ENCODE data around the gene BIN1. TPM values are rescaled to one million over a fixed set of nuclear protein-coding genes. Genes with fewer than 3 reads are reported as not detected.

Gene BIN1
- total and polyA plus RNA-seq, 2 of the 4 experiments (the other 2 are of a cell fraction), result 18.1 to 25.7 TPM

DNA sequence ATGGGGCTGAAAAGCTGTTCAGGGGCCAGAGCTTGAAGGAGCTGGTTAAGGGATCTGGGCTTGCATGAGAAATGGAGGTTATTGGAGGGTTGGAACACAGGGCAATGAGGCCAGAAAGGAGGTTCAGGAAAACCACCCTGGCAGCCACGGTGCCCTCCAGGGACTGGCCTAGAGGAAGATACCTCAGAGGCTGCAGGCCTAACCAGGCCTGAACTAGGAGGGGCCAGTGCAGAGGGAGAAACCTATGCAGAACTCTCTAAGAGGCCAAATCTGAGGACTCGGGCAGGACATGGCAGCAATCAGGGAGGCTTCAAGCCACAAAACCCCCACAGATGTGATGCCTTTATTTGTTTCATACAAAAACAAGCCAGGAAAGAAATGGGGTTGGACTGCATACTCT, 66.8 kb downstream of the BIN1 start:
- Histone ChIP-seq H2BK20ac (ENCODE audit: low read depth, low read length) (no peak overlapping the region), H3K4ac (ENCODE audit: low read depth, low read length) (no peak overlapping the region), H2BK5ac (ENCODE audit: low read depth, low read length, poor library complexity, severe bottlenecking) (no peak overlapping the region), H2BK120ac (ENCODE audit: low read depth, low read length) (no peak overlapping the region), H2AK5ac (ENCODE audit: low read depth, low read length) (no peak overlapping the region; the same call in 1 of the 2 replicates), H3K79me1 (ENCODE audit: low read depth in 1 of 2, low read length in 2 of 2) (no peaks in the 10 kb centered on the region), H2AFZ (replicated peaks; ENCODE audit: low read length, poor library complexity) (no peak overlapping the region), H3K4me3 (ENCODE audit: insufficient read depth, low read depth, low read length) (no peak overlapping the region), H3K4me2 (ENCODE audit: low read depth, low read length) (no peak overlapping the region), H3K9ac (ENCODE audit: low read depth, low read length) (no peak overlapping the region), H3K23ac (ENCODE audit: low read depth, low read length) (no peak overlapping the region), H3K56ac (ENCODE audit: extremely low read depth, insufficient read depth, low read length) (no peak overlapping the region), H3K36me3 (ENCODE audit: control insufficient read depth, insufficient read depth, low read length) (no peaks in the 10 kb centered on the region), H3K27ac (ENCODE audit: insufficient read depth, low read length) (no peak overlapping the region), H3K14ac (replicated peaks; ENCODE audit: low read depth, low read length) (no peak overlapping the region), H4K20me1 (ENCODE audit: insufficient read depth, low read length) (no peaks in the 10 kb centered on the region), H3K18ac (ENCODE audit: low read depth, low read length) (no peak overlapping the region), H2BK15ac (ENCODE audit: low read depth, low read length) (no peak overlapping the region), H3K9me1 (ENCODE audit: insufficient read depth, low read length) (no peaks in the 10 kb centered on the region; the same call in 1 of the 2 replicates), H3K4me1 (ENCODE audit: control insufficient read depth, insufficient read depth, low read length) (peaks cover 3% of the 10 kb centered on the region; the same call in 1 of the 2 replicates), H3K27me3 (ENCODE audit: control insufficient read depth, insufficient read depth, low read length) (no peaks in the 10 kb centered on the region), H4K91ac (ENCODE audit: insufficient read depth, low read depth, low read length) (no peak overlapping the region), H3K9me3 (ENCODE audit: control insufficient read depth, insufficient read depth, low read length) (no peaks in the 10 kb centered on the region), H4K8ac (ENCODE audit: low read depth in 2 of 2, low read length in 2 of 2) (no peak overlapping the region), H4K5ac (ENCODE audit: low read depth, low read length) (no peak overlapping the region), H2AK9ac (replicated peaks; ENCODE audit: low read depth, low read length, poor library complexity) (no peak overlapping the region)
- POLR2A ChIA-PET (ENCODE audit: unreplicated experiment), result no interaction called here
- dilution Hi-C loops (cut with HindIII; ENCODE audit: low sequenced_read_pairs, unreplicated experiment) (no loop called here), in situ Hi-C loops (cut with MboI; ENCODE audit: low sequenced_read_pairs) (no loop called here), intact Hi-C loops (cut with micrococcal nuclease) (no loop called here)
- no peak for ATAC-seq (ENCODE audit: low read depth)
- no peak for DNase-seq
- 83% methylated on average over 1 of the region's 2 CpGs; no CpG with 5 or more reads in 1 of the 2 experiments for WGBS, 2 experiments (ENCODE audit: extremely low coverage in 2 of 2, insufficient read length in 1 of 2)
- TF ChIP-seq, protein P1, sequence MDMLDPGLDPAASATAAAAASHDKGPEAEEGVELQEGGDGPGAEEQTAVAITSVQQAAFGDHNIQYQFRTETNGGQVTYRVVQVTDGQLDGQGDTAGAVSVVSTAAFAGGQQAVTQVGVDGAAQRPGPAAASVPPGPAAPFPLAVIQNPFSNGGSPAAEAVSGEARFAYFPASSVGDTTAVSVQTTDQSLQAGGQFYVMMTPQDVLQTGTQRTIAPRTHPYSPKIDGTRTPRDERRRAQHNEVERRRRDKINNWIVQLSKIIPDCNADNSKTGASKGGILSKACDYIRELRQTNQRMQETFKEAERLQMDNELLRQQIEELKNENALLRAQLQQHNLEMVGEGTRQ (IDR thresholded peaks at IDR 0.05; ENCODE audit: low read depth, low read length), result no peak
- TF ChIP-seq RAD21 (IDR thresholded peaks at IDR 0.05; ENCODE audit: low read length) (no peak), SMC3 (IDR thresholded peaks at IDR 0.05; ENCODE audit: low read depth, low read length) (no peak)
- CTCF ChIA-PET, result no interaction called here
- no TSS peak for BruUV-seq (replicated peaks)

All from IMR-90 (cell line).